T-helper 1 cell treated with Interleukin-12 subunit alpha and Interleukin-12 subunit beta and Interleukin-4 antibody, amounts not matched to agents 30 ng/mL and 1 ng/mL, for 36 hours (primary cell): ENCODE measurements around the gene SLC12A5. TPM values are rescaled to one million over a fixed set of nuclear protein-coding genes. Genes with fewer than 3 reads are reported as not detected.

Source experiments
- intact Hi-C: fragments of 100-400 bp; cut with micrococcal nuclease; formaldehyde crosslinking; loops from one replicate; pipeline ENCODE4 v1.15.1; 2024
- total RNA-seq: library from RNA; stranded (reverse); gene quantifications from 2 replicates; pipeline ENCODE4 v1.2.3, GENCODE V29; 2022

SLC12A5 gene
- total RNA-seq, 1 donor from 2014 or later, result 0.88 TPM

DNA sequence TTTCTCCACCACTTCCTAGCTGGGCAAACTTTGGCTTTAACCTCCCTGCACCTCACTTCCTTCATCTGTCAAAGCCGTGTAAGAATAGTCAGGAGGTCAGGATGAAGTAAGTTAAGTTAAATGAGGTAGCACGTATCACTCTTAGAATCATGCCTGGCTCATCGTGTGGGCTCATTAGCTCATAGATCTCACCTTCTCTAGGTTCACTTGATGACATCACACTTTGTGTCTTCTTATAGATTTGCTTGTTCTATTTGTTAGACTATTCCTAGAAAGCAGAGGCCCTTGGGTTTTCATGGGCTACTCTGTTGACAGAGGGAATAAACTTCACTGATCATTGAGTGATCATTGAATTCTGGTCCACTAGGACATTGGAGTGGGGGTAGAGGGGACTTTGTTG lies 72.9 kb downstream of the SLC12A5 start:
- intact Hi-C loops, result no loop called here

DNA sequence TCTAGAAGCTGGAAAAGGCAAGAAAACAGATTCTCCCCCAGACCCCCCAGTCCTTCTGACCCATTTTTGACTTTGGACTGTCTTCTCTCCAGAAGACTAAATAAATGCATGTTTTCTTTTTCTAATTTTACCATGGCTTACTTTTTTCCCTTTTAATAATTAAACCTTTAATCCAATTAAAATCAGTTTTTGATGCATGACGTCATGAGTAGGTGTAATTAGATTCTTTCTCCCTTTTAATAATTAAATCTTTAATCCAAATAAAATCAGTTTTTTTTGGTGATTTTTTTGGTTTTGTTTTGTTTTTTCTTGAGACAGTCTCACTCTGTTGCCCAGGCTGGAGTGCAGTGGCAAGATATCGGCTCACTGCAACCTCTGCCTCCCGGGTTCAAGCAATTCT lies 73.9 kb downstream of the SLC12A5 start:
- intact Hi-C loops, result no loop called here

DNA sequence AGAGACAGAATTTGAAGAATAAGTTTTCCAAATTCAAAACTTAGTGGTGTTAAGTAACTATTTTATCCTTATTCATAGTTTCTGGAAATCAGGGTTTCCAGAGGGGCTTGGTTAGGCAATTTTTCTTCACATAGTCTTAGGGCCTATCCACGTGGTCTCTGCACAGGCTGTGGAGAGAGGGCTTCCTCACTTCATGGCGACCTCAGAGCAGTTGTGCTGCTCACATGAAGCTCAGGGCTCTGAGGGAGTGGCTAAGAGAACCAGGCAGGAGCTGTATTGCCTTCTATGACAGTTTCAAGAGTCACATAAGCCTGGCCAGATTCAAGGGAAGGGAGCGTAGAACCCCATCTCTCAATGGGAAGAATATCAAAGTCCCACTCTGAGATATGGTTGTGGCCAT lies 75.2 kb downstream of the SLC12A5 start:
- intact Hi-C loops, result no loop called here

DNA sequence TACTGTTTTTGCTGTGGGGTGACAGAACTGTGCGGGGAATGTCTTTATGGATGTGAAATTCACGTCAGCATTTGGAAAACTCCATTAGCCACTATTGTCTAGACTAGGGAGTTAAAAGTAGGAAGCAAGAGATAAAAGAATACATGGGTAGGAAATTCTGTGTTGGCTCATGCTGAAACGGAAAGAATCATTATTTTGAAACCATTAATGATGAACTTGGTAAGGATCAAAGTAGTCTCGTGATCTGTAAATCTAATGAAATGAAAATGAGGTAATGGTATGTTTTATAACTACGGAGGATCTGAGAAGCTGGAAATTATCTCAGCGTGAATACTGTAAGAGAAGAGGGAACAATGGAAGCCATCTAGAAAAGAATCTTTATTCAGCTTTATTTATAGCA lies 78.0 kb downstream of the SLC12A5 start:
- intact Hi-C loops, result no loop called here

- intact Hi-C loops, result no loop called here
Observed at GRCh38 chr20:46108435-46108841, 79.4 kb downstream of the SLC12A5 start.

DNA sequence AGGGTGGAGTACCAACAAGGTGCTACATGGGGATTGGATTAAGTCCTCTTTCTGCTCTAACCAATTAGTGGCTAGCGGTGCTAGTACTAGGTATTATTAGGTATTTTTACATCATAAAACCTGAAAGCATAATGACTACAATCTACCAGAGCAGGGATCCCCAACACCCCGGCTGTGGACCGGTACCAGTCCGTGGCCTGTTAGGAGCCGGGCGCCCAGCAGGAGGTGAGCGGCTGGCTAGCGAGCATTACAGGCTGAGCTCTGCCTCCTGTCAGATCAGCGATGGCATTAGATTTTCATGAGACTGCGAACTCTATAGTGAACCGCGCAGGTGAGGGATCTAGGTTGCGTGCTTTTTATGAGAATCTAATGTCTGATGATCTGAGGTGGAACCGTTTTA lies 80.0 kb downstream of the SLC12A5 start:
- intact Hi-C loops, result no loop called here

Other genes starting within 250 kb of the SLC12A5 start
- not detected in 2 replicates for gene WFDC3, start 237.3 kb upstream of the SLC12A5 start, total RNA-seq
- gene DNTTIP1, start 237.3 kb upstream of the SLC12A5 start, total RNA-seq, result 32.2 and 33.6 TPM in 2 replicates
- 132 and 140 TPM in 2 replicates for gene UBE2C, start 216.6 kb upstream of the SLC12A5 start, total RNA-seq
- gene TNNC2, start 201.9 kb upstream of the SLC12A5 start, total RNA-seq, result not detected in 2 replicates
- gene SNX21, start 195.4 kb upstream of the SLC12A5 start, total RNA-seq, result 0.24 and 0.59 TPM in 2 replicates
- 33.9 TPM in 2 replicates for gene ACOT8, start 171.8 kb upstream of the SLC12A5 start, total RNA-seq
- 6.4 and 7.4 TPM in 2 replicates for gene ZSWIM3, start 171.6 kb upstream of the SLC12A5 start, total RNA-seq
- gene ZSWIM1, start 148.0 kb upstream of the SLC12A5 start, total RNA-seq, result 6.1 and 6.6 TPM in 2 replicates
- gene SPATA25, start 141.6 kb upstream of the SLC12A5 start, total RNA-seq, result 0.49 and 0.76 TPM in 2 replicates
- gene NEURL2, start 138.0 kb upstream of the SLC12A5 start, total RNA-seq, result 1.5 TPM in 2 replicates
- gene CTSA, start 137.9 kb upstream of the SLC12A5 start, total RNA-seq, result 71.3 and 72.3 TPM in 2 replicates
- 0.49 and 0.88 TPM in 2 replicates for gene PLTP, start 117.1 kb upstream of the SLC12A5 start, total RNA-seq
- 42.8 and 42.9 TPM in 2 replicates for gene PCIF1, start 94.5 kb upstream of the SLC12A5 start, total RNA-seq
- 42.0 and 43.3 TPM in 2 replicates for gene ZNF335, start 57.0 kb upstream of the SLC12A5 start, total RNA-seq
- gene MMP9, start 20.3 kb upstream of the SLC12A5 start, total RNA-seq, result 1.5 and 1.7 TPM in 2 replicates
- gene NCOA5, start 60.7 kb downstream of the SLC12A5 start, total RNA-seq, result 36.5 and 40.2 TPM in 2 replicates
- 1.7 and 3.2 TPM in 2 replicates for gene CD40, start 89.1 kb downstream of the SLC12A5 start, total RNA-seq